Chondrocyte (in vitro differentiated cells): ENCODE data around the gene SOHLH1. TPM values are rescaled to one million over a fixed set of nuclear protein-coding genes. Genes with fewer than 3 reads are reported as not detected.

ENCODE experiments used
- DNase-seq: peaks from one replicate; pipeline ENCODE4 v3.0.0; 2021; ENCODE audit warnings: mixed read lengths, low spot score
- H3K27ac Mint-ChIP-seq: one replicate; pipeline ENCODE4 v1.8.0; 2021; ENCODE audit warnings: mild to moderate bottlenecking, moderate library complexity, mixed read lengths; ENCODE audit not compliant: unreplicated experiment
- H3K27me3 Mint-ChIP-seq: 2 replicates; pipeline ENCODE4 v1.8.0; 2021; ENCODE audit warnings: low read depth, mixed read lengths
- H3K36me3 Mint-ChIP-seq: 2 replicates; pipeline ENCODE4 v1.8.0; 2021; ENCODE audit warnings: low read depth, mixed read lengths
- H3K4me1 Mint-ChIP-seq: 2 replicates; pipeline ENCODE4 v1.8.0; 2021; ENCODE audit warnings: low read depth, mild to moderate bottlenecking, mixed read lengths
- H3K4me3 Mint-ChIP-seq: one replicate; pipeline ENCODE4 v1.8.0; 2021; ENCODE audit warnings: mild to moderate bottlenecking, moderate library complexity, mixed read lengths; ENCODE audit not compliant: unreplicated experiment
- H3K9me3 Mint-ChIP-seq: 2 replicates; pipeline ENCODE4 v1.8.0; 2021; ENCODE audit warnings: low read depth, mixed read lengths
- total RNA-seq: library from RNA; stranded (reverse); gene quantifications from 3 replicates; pipeline ENCODE4 v1.2.1, GENCODE V29; 2021
- TF ChIP-seq, protein P1 (sequence below): fragments of 200-600 bp; sonication (generic); IDR thresholded peaks from 2 replicates; pipeline ENCODE4 v1.5.0; 2021; ENCODE audit warnings: antibody characterized with exemption, mild to moderate bottlenecking, moderate library complexity

The SOHLH1 gene
- total RNA-seq, 1 donor from 2014 or later = not detected

DNA sequence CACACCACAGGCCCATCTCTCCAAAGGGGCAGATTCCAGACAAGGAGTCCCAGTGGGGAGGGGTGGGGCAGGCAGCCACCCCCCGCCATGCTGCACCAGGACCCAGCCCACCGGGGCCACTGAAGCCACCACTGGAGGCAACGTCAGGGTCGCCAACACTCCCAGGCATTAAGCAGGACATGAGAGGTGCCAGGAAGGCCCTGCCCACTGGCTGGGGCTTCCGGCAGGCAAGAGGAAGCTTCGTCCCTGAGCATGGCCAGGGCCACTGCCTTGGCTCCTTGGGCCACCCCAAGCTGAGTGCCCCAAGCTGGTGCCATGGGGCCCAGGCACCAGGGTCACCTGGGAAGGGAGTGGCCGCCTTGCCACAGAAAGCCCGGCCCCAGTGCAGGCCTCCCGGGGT, 20.2 kb upstream of the SOHLH1 start:
- TF ChIP-seq, protein P1, sequence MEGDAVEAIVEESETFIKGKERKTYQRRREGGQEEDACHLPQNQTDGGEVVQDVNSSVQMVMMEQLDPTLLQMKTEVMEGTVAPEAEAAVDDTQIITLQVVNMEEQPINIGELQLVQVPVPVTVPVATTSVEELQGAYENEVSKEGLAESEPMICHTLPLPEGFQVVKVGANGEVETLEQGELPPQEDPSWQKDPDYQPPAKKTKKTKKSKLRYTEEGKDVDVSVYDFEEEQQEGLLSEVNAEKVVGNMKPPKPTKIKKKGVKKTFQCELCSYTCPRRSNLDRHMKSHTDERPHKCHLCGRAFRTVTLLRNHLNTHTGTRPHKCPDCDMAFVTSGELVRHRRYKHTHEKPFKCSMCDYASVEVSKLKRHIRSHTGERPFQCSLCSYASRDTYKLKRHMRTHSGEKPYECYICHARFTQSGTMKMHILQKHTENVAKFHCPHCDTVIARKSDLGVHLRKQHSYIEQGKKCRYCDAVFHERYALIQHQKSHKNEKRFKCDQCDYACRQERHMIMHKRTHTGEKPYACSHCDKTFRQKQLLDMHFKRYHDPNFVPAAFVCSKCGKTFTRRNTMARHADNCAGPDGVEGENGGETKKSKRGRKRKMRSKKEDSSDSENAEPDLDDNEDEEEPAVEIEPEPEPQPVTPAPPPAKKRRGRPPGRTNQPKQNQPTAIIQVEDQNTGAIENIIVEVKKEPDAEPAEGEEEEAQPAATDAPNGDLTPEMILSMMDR = no peak
- Mint-ChIP-seq H3K36me3 (no peaks in the 10 kb centered on the region), H3K27ac (no peak overlapping the region), H3K4me3 (no peak overlapping the region), H3K4me1 (no peaks in the 10 kb centered on the region), H3K27me3 (peaks cover 24% of the 10 kb centered on the region), H3K9me3 (no peaks in the 10 kb centered on the region)
- no peak for DNase-seq

DNA sequence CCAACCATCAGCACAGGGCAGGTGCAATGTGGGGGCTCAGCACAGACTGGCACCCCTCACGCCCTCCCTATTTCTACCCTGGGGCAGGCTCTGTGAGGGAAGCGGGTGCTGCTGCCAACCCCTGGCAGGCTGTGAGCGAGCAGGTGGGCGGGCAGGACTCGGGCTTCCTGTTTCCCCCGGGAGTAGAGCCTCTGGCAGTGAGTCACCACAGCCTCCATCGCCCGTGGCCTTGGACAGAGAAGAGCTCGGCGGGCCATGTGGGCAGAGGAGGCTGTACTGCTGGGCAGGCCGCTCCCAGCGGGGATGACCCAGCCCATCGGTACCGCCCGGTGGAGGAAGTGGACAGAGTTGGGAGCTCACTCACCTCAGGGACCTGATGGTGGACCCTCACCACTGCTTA, 19.3 kb upstream of the SOHLH1 start:
- Mint-ChIP-seq H3K27me3 (peaks cover 24% of the 10 kb centered on the region), H3K4me1 (no peaks in the 10 kb centered on the region), H3K9me3 (no peaks in the 10 kb centered on the region), H3K27ac (no peak overlapping the region), H3K4me3 (no peak overlapping the region), H3K36me3 (no peaks in the 10 kb centered on the region)
- DNase-seq = no peak
- TF ChIP-seq, protein P1 = no peak

DNA sequence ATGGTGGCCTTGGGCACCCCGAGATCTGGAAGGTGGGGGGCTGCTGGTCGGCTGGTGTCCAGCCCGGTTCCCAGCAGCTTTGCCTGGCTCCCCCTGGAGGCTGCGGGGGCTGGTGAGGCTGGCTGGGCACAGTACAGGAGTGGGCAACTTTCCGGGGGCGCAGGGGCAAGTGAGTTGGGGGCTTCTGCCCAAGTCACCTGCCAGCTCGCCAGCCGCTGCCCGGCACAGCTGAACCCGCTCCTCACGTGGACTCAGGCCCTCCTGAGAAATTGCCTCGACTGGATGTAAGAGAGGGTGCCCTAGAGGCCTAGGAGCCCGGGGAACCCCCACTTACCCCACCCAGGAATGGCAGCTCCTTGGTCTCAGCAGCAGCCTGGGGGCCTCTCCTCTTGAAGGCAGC, 18.1 kb upstream of the SOHLH1 start:
- no peak overlapping the region for H3K27ac Mint-ChIP-seq
- no peaks in the 10 kb centered on the region for H3K9me3 Mint-ChIP-seq
- no peaks in the 10 kb centered on the region for H3K4me1 Mint-ChIP-seq
- peaks cover 28% of the 10 kb centered on the region for H3K27me3 Mint-ChIP-seq
- no peaks in the 10 kb centered on the region for H3K36me3 Mint-ChIP-seq
- H3K4me3 Mint-ChIP-seq = no peak overlapping the region
- DNase-seq = no peak
- TF ChIP-seq, protein P1 = no peak

DNA sequence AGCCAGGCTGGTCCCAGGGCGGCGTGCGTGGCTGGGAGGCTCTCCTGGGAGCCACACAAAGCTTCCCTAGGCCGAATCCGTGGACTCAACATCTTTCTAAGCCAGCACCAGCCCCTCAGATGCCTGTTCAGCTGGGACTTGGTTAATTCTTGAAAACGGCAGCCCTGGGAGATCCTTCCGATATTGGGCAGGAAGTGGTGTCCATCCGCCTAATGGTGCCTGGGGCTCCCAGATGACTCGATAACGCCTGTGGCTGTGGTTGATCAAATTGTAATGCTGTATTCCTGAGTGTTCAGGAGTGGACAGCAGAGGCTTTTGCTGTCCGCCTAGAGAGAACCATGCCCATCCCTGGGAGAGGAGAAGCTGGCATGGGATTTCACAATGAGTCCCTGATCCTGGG, 16.8 kb upstream of the SOHLH1 start:
- H3K4me3 Mint-ChIP-seq = no peak overlapping the region
- no peaks in the 10 kb centered on the region for H3K9me3 Mint-ChIP-seq
- H3K27ac Mint-ChIP-seq = no peak overlapping the region
- no peaks in the 10 kb centered on the region for H3K36me3 Mint-ChIP-seq
- TF ChIP-seq, protein P1 = no peak
- peaks cover 32% of the 10 kb centered on the region for H3K27me3 Mint-ChIP-seq
- DNase-seq = no peak
- no peaks in the 10 kb centered on the region for H3K4me1 Mint-ChIP-seq

DNA sequence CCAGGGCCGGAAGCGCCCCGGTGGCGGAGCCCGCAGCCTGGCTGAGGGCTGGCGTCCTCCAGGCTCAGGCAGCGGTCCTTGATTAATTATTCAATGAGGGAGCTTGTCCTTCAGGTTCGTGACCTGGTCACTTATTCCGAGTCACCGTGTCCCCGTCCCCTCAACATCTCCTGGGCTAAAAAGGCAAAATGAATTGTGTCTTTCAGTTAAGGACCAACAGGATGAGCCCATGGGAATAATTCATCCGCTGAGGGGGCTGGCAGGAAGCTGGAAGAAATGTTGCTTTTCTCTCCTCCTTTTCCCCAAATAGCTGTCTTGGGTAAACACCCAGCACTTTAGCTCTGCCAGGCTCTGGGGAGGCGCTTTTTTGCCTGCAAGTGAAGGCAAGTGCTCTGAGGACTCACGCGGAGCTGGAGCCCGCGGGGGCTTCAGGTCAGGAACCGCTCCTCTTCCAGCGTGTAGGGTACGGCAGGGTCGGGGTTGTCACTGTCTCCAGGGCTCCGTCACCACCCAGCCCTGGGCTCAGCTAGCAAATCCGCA, 15.8 kb upstream of the SOHLH1 start:
- no peaks in the 10 kb centered on the region for H3K9me3 Mint-ChIP-seq
- no peak for DNase-seq
- H3K27me3 Mint-ChIP-seq = peaks cover 41% of the 10 kb centered on the region
- TF ChIP-seq, protein P1 = no peak
- no peaks in the 10 kb centered on the region for H3K36me3 Mint-ChIP-seq
- no peaks in the 10 kb centered on the region for H3K4me1 Mint-ChIP-seq
- no peak overlapping the region for H3K4me3 Mint-ChIP-seq
- no peak overlapping the region for H3K27ac Mint-ChIP-seq
